Hematopoietic multipotent progenitor cell treated with erythropoietin and hydrocortisone succinate and interleukin-3 and kit ligand, for 4 days (in vitro differentiated cells): Measurements from ENCODE around the gene PLAC1.

Experiments used
- DNase-seq: peaks from one replicate; pipeline ENCODE4 v3.0.0-alpha.2; 2015

PLAC1 gene

DNA sequence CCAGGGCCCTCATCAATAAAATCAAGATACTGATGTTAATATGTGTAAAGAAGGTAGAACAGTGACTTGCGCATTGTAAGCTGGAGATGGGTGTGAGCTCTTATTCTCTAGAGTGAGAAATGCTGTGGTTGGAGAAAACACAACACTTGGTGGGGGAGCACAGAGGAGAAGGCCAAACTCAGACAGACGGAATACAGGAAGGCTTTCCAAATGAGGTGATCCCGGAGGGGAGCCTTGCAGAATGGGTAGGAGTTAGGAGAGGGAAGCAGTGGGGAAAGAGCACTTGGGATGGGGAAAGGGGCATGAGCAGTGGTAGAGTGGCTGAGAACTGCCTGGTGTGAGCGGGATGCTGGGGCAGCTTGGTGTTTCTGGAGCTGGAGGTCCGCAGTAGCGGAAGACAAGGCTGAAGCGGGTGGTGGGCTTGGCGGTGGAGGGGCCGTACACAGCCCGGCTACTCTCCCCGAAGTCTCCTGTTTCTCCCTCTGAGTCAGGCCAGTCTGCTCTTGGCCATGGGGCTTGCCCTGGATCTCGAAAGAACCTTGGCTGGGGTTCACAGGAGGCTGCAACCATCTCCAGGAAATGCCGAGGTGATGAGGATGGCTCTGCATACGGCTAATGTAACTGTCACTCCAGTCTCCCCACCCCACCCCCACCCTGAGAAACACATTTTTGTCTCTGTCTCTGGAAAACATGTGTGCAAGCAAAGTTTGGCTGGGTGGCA lies 11.3 kb upstream of the PLAC1 start:
- no peak for DNase-seq

DNA sequence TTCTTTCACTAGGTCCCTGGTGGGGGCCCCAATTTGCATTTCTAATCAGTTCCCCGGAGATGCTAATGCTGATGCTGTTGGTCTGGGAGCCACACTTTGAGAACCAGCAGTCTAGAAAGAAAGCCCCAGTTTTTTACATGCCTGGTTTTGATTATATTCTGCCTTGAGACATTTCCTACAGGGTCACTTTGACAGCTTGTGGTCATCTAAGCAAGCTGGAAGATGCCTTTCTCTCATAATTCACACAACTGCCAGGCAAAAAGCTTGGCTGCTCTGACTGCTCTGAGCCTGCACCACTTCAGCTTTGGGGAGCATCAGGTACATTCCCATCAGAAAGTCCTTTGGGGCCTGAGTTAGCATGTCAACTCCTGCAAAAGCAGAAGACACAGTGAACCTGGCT lies 5.9 kb upstream of the PLAC1 start:
- DNase-seq, result no peak

GRCh38 chrX:134661295-134661694 lies 3.0 kb upstream of the PLAC1 start:
- DNase-seq, result peak; percentile 3

GRCh38 chrX:134660627-134661026 lies 2.4 kb upstream of the PLAC1 start:
- no peak for DNase-seq

DNA sequence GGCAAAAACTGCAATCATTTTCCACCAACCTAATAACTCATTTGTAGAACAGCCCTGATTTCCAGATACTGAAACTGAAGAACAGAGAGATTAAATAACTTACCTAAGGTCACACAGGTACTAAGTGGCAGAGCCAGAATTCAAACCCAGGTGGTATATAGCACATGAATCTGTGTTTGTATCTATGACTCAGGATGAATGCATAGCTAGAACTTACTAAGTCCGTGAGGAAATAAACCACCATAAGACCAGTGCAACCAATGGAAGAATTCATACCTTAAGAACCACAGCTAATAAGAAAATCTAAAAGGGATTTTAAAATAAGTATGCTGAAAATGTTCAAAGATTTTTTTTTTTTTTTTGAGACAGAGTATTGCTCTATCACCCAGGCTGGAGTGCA lies 1.5 kb upstream of the PLAC1 start:
- no peak for DNase-seq

DNA sequence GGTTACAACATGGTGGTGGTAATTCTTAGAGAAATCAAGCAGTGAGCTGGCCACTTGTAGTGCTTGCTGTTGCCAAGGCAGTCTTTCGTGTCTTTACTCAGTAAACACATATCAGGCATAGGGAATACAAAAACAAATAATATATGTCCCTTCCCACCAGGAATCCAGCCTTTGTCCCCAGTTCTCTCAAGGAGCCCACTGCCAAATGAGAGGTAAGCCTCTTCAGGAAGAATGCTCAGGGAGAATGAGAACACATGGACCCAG lies 421 bp upstream of the PLAC1 start:
- DNase-seq, result no peak

DNA sequence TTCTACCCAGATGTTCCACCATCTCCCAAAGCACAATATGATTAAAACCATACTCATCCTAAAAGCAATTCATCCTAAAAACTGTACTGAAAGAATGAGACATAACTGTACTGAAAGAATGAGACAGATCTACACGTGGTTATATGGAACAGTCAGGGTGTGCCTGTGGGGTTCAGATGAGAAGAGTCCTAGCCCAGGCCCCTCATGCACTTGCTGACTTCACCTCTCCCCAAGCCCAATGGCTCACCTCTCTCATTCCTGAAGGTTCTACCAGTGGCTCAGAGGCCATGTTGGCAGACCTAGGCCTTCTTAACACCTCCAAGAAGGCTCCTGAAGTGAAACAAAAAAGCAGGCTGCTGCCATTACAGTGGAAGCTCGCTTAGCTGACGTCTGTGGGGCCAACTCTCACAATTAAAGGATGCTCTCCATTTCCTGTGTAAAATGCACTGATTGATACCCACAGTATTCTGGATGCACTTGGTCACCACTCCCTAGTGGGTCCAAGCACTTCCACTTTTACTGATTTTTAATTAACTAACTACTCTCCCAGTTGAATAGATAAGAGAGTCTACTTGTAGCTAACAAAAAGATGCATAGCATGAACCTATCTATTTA lies 3.8 kb downstream of the PLAC1 start:
- no peak for DNase-seq

GRCh38 chrX:134653835-134654234 lies 4.4 kb downstream of the PLAC1 start:
- no peak for DNase-seq

- no peak for DNase-seq
Measured at GRCh38 chrX:134650701-134651100, 7.6 kb downstream of the PLAC1 start.

DNA sequence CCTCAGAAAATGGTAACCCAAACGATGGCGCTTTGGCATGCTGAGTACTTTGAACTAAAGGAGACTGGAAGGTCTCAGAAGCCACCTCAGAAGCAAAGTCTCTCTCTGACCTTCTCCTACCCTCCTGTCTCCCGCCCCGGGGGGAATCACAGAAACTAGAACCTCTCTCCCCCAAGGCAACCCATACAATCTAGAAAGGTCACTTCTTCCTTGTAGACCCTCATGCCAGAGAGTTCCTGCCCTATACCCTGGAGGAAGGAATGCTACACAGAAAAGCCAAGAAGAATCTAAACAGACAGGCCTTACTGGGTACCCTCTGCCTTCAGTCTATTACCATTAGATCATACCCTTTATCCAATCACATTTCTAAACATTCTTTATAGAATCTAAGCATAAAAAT lies 8.5 kb downstream of the PLAC1 start:
- no peak for DNase-seq

DNA sequence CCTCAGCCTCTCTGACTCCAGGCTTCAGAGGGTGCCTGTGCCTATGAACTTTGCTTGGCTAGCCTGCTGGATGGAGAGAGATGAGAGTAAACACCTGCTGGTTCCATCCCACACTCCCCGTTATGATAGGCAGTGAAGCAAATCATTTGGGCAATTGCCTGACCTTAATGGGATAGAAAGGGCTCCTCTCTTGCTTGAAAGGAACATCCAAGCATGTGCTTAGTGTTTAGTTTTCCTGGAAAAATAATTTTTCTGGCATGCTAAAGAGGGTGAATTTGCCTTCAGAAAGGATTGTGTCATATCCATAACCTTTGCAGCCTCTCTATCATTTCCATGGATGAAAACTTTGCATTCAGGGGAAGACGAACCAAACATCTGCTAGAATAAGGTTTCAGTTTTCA lies 10.8 kb downstream of the PLAC1 start:
- no peak for DNase-seq

GRCh38 chrX:134646691-134647090 lies 11.6 kb downstream of the PLAC1 start:
- DNase-seq, result no peak

DNA sequence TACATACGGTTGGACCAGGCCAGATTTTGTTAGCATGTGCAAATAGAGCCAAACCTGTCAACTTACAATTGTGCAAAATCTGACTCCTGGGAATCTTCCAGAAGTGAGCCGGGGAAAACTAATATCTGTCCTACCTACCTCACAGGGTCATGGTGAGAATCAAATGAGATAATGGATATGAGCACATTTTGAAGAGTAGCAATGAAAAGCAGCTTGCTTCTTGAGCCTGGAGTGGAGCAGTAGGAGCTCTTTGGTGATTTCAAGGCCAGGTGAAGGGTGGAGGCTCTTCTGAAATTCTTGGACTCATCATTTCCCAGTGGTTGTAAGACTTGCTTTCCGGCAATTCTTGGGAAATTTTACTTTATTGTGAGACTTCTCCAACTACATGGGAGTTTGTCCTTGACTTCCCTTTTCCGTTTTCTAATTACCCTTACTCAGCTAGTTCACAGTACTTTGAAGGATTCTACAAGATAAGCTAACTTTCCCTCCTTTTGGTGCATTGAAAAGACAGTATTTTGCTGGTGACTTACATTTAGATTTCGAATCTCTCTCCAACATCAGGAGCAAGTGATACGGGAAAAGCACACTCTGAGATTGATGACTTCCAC lies 12.2 kb downstream of the PLAC1 start:
- DNase-seq, result no peak

- DNase-seq, result no peak
Measured at GRCh38 chrX:134642386-134642785, 15.9 kb downstream of the PLAC1 start.

- DNase-seq, result no peak
Measured at GRCh38 chrX:134641346-134641745, 16.9 kb downstream of the PLAC1 start.

DNA sequence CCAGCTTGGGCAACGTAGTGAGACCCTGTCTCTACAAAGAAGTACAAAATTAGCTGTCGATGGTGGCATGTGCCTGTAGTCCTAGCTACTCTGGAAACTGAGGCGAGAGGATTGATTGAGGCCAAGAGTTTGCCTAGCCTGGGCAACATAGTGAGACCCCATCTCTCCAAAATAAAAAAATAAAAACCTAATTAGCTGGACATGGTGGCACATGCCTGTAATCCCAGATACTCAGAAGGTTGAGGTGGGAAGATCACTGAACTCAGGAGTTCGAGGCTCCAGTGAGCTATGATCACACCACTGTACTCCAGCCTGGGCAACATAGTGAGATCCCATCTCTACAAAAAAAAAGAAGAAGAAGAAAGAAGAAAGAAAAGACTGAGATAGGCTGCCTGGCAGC lies 17.4 kb downstream of the PLAC1 start:
- no peak for DNase-seq

DNA sequence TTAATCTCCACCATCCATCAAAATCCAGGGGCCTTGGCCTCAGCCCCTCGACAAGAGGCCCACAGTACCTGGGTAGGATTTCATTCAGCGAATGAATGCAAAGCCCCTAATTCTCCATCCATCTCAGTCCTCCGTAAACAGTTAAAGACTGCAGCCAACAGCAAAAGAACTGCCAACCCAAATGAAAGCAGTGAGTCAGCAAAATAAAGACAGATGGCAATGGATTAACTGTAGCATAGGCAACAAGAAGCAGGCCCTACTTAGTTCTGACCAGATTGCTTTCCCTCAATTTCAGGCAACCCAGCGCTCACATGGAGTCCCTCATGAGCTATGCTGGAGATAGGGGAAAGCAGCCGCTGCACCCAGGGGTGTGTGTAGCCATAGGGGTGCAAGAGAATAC lies 21.4 kb downstream of the PLAC1 start:
- peak; percentile 51 for DNase-seq

DNA sequence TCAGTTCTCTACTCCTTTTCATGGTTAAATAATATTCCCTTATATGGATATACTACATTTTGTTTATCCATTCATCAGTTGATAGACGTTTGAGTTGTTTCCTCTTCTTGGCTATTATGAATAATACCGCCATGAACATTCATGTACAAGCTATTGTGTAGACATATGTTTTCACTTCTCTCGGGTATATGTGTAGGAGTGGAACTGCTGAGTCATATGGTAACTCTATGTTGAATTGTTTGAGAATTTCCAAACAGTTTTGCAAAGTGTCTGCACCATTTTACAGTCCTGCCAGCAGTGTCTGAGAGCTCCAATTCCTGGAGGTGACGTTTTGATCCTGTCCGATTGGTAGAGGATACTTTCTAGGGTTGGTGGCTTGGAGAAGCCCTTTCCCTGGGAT lies 23.6 kb downstream of the PLAC1 start:
- no peak for DNase-seq

- peak; percentile 19 for DNase-seq
Measured at GRCh38 chrX:134633832-134634231, 24.4 kb downstream of the PLAC1 start.

DNA sequence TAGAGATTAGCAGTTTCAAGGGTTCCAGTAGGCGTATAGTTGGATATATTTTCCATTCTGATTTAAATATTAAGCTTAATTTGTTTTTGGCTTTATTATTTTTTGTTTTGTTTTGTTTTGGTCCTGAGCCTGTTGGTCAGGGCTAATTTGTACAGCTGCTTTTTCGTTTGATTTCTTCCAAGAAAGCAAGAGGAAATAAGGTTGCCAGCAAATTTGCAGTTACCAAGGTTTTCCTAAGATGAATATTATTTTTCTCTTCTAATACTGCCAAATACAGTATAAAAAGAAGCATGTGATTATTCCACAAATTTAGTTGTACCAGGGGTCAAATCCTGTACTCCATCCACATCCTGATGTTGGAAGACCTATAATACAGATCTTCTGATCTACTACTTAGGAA lies 24.9 kb downstream of the PLAC1 start:
- no peak for DNase-seq

DNA sequence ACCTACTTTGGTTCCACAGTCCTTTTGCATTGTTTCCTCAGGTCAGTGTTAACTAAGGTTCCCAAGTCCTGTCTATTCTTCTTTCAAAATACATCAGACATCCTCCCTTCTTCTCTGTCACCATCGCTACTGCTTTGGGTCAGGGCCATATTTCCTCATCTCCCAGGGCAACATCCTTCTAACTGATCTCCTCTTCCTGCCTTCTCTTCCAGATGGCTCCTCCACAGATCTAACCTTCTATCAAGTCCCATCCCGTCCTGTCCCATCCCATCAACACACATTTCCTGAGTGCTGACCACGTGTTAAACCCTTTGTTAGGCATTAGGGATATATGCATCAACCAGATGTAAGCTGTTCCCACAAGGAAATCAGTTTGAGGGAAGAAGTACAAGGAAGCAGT lies 25.9 kb downstream of the PLAC1 start:
- DNase-seq, result no peak

DNA sequence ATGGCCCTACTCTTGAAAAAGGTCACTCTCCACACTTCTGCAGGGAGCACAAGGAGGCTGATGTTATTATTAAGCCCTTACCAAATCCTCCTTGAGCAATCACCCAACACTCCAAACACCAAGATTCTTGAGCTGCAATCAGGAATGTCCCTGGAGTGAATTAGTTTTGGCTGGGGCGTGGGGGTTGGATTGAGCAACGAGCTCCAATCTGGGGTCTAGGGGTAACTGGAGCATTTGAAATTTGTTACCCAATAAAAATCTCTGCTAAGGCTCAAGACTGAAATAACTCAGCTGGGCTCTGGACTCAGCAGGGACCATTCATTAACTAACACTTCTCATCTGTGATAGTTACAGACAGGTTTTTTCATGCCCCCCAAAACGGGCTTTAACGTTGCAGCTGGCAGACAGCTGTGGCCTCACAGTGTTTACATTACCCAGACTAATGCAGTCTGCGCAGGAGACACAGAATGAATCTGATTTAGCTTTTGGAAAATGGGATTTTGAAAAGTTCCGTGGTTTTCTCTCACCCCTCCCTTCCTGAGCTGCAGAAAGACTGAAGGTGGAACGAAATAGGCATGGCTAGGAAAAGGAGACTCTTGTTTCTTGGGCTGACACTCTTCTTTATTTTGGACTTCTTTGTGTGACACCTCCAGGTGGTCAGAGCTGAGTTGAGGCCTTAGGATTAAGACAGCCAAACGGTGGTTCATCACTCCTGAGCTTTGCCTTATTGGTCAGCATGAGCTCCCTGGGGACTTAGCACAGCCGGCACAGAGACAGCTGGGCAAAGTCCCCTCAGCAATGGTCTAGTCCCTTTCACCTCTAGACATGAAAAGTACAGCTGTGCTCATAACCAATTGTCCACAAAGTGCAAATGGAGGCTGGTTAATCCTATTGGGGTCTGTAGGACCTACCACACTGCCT lies 26.6 kb downstream of the PLAC1 start:
- no peak for DNase-seq

DNA sequence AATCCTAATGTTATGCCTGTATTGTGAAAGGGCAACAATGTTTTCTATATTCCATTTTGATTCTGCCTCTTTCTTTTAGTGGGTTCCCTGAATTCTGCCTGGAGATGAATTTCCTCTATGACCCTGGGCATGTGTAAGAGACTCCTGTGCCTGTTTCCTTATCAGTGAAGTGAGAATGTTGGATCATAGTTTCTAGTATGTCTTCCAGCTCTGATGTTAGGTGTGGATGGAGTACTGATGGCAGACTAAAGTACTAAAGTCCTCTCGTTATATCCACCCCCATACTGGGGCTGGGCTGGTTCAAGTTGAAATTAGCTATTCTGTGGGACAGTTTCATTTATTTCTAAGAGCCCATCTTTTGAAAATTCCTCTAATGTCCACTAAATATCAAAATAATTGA lies 29.6 kb downstream of the PLAC1 start:
- DNase-seq, result no peak

DNA sequence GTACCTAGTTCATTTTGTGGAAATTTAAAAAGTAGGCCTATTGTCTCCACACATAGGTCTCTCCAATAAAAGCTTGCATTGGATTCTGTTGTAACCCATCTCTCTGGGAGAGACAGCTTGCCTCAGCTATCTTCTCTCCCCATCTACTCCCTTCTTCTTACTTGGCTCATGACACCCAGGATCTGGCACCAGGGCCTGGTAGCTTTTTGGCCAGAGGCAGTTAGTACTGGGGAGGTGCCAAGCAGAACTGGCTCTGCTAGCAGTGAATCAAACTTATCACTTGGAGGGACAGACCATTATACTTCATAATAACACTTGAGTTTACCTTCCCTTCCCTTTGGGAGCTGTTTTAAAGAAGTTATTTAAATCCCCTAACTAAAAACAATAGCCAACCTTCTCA lies 31.8 kb downstream of the PLAC1 start:
- DNase-seq, result no peak
